Hematopoietic multipotent progenitor cell treated with erythropoietin and hydrocortisone succinate and interleukin-3 and kit ligand, for 4 days (in vitro differentiated cells): Measurements from ENCODE around the gene MFN2.
"Not testable (repeated sequence)": the region's sequence is repeated elsewhere in the genome, so short reads cannot be mapped to it uniquely, and the experiment has no call there.

ENCODE experiments used
- DNase-seq: peaks from one replicate; pipeline ENCODE4 v3.0.0-alpha.2; 2015

The MFN2 gene

GRCh38 chr1:12001249-12001917 lies 21.1 kb downstream of the MFN2 start:
- DNase-seq, result peak; percentile 77

DNA sequence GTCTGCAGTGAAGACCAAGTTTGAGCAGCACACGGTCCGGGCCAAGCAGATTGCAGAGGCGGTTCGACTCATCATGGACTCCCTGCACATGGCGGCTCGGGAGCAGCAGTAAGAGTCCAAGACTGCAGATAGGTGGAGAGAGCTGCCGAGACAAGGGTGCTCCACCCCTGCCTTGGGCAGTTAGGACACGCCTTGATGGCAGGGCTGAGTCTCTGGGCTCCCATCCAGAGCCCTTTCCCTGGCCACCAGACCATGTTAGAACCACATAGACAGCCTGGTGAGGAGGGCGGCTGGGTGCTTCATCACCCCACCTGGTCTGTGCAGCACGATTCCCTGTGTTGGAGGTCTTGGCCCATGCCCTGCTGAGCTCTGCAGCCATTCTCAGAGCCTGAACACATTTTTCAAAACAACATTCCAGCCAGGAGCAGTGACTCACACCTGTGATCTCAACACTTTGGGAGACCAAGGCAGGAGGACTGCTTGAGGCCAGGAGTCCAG lies 21.8 kb downstream of the MFN2 start:
- DNase-seq, result peak; percentile 45

DNA sequence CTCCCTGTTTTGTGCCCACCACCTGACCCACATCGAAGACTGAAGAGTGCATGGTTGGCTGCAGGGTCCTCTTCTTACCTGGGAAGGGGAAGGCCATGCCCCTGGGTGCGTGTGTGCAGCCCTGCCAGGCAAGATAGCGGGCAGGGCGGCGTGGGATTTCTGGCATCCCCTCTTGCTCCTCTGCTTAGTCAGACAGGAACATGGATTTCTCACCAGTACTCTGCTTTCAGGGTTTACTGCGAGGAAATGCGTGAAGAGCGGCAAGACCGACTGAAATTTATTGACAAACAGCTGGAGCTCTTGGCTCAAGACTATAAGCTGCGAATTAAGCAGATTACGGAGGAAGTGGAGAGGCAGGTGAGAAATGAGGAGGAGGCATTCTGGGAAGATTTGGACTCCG lies 23.5 kb downstream of the MFN2 start:
- DNase-seq, result no peak

GRCh38 chr1:12005488-12006166 lies 25.4 kb downstream of the MFN2 start:
- DNase-seq, result peak; percentile 98

GRCh38 chr1:12006167-12006921 lies 26.1 kb downstream of the MFN2 start:
- DNase-seq, result no peak

DNA sequence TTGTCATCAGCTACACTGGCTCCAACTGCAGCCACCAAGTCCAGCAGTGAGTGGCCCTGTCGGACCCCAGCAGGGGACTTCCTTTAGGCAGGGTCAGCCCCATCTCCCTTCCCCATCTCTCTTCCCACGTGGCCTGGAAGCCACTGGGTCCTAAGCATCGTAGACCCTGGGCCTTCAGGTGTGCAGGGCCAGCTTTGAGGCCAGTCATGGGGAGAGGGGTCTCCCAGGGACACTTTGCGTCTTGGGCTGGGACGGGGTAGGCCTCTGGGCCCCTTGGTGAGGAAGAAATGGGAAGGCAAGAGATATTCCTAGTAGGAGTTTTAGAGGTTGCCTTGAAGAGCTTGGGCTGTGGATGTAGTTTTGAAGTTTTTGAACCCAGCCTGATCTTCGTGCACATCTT lies 27.0 kb downstream of the MFN2 start:
- no peak for DNase-seq

- DNase-seq, result not testable (repeated sequence)
Measured at GRCh38 chr1:12008355-12008754, 28.1 kb downstream of the MFN2 start.

DNA sequence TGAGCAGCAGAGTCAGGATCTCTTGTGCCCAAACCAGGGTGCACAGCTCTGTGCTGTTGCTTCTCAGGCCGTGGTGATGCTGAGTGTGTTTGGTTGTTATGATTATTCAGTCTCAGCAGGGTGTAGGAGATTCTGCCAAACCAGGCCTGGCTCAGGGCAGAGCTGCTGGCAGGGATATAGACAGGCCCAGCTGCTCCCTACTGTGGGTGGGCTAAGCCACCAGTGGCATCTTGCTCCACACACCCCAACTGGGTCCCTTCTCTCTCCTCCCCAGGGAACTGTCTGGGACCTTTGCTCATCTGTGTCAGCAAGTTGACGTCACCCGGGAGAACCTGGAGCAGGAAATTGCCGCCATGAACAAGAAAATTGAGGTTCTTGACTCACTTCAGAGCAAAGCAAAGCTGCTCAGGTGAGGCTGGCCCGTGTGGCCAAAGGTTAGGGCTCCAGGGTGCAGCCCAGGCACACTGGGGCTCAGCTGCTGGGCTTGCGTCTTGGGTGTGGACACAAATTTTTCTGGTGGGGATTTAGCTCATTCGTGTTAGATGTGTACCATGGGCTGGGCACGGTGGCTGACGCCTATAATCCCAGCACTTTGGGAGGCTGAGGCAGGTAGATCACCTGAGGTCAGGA lies 29.2 kb downstream of the MFN2 start:
- DNase-seq, result no peak

DNA sequence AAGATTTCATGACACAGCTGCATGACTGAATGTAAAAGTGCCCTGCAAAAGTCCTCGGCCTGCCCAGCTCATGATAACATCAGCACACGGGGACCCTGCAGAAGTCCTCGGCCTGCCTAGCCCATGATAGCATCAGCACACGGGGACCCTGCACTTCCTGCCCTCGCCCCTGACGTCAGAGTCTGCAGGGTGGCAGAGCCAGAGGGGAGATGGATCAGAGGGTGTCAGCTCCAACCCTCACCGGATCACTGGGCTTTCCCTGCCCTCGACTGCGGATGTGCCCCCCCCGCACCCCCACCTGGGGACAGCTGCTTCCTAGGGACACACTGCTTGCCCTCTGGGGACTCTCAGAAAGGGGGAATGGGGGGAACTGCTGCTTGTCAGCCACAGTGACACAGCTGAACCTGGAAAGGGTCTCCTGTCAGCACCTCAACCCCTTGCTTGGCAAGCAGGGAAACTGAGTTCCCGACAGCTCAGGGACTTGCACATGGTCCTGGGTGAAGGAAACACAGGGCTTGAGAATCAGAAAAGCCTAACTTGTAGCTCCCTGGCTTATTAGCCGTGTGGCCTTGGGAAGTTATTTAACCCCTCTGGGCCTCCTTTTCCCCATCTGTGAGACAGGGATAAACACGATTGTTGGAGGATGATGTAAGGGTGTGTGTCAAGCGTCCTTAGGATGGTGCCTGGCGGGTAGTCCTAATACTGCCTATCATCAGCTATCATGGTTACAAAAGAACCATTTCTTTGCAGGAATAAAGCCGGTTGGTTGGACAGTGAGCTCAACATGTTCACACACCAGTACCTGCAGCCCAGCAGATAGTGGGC lies 30.7 kb downstream of the MFN2 start:
- DNase-seq, result peak; percentile 52

DNA sequence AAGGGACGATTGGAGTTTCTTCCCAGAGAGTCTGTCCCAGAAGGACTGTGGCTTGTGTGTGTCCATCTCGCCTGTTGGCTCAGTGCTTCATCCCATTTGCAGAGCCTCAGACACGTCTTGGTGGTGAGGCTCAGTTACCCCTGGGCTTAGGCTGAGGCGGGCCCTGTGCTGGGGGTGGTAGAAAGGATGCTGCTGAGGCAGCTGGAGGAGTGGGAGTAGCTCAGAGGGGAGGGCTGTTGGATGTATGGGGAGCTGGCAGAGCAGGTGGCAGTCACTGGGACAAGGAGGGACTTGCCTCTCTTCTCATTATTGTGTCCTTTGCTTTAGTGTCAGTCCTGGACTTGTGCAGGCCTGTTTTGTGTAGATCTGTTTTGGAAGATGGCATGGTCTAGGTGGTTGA lies 31.8 kb downstream of the MFN2 start:
- DNase-seq, result no peak

- no peak for DNase-seq
Measured at GRCh38 chr1:12012560-12013316, 32.5 kb downstream of the MFN2 start.

- DNase-seq, result peak; percentile 61
Measured at GRCh38 chr1:12014141-12014991, 34.1 kb downstream of the MFN2 start.

DNA sequence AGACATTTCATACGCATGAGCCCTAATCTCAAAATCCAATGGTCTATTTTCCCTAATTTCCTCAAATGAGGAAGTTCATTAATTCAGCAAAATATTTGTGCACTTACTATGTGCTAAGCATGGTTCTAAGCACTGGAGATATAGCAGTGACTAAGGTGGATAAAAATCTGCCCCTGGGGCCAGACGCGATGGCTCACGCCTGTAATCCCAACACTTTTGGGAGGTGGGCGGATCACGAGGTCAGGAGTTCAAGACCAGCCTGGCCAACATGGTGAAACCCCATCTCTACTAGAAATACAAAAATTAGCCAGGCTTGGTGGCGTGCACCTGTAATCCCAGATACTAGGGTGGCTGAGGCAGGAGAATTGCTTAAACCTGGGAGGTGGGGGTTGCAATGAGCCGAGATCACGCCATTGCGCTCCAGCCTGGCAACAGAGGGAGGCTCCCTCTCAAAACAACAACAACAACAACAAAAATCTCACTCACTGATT lies 34.8 kb downstream of the MFN2 start:
- no peak for DNase-seq

- no peak for DNase-seq
Measured at GRCh38 chr1:12015499-12015898, 35.3 kb downstream of the MFN2 start.

- no peak for DNase-seq
Measured at GRCh38 chr1:12016182-12016581, 35.9 kb downstream of the MFN2 start.

DNA sequence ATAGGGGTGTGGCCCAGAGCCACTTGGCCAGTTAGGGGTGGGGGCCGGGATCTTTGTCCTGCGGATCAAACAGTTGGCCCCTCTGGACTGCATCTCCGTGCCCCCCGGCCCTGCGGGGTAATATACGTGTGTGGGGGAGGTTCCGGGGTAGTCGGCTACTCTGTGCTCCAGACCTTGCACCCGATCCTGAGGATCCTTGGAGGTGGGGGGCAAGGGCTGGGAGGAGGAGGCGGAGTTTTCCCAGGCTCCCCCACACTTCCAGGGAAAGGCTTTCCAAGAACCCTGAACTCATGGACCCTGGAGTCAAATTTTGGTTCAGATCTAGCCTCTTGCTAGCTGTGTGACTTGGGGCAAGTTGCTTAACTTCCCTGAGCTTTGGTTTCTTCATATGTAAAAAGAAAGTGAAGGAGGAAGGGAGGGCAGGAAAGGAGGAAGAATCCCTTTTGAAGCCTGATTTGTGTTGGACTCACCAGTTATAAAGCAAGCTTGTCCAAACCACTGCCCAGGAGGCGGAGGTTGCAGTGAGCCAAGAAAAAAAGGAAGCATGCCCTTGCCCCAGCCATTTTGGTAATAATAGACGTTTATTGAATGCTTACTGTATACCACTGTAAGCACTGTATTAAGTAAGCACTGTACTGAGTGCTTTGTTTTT lies 39.7 kb downstream of the MFN2 start:
- peak; percentile 51 for DNase-seq

DNA sequence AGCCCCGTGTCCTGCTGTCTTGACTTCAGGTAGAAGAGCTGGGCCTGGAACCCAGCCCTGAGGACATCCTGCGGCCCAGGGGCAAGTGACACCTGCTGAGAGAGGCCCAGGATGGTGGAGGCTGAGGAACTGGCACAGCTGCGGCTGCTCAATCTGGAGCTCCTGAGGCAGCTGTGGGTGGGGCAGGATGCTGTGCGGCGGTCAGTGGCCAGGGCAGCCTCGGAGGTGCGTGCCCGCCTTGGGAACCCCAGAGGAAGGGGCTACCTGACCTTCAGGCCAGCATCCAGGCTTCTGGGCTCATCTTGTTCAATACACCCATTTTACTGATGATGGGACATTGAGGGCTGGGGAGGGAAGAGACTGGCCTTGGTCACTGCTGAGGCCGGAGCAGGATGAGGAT lies 41.4 kb downstream of the MFN2 start:
- no peak for DNase-seq

- no peak for DNase-seq
Measured at GRCh38 chr1:12022036-12022435, 41.8 kb downstream of the MFN2 start.

DNA sequence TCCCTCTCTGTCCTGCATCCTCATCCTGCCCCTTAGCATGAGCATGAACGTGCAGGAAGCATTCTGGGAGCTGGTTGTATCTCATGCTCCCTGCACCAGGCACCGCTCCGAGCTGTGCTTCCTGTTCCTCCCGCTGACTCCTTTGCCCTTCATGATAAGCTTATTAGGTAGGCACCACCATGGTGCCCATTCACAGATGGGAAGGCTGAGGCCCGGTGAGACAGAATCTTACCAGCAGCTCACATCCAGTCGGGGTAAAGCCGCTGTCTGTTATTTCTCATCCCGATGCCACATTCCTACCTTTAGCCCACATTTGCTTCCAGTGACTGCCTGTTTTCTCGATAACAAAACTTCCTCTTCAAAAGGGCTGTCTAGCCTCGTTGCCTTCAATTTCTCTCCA lies 46.3 kb downstream of the MFN2 start:
- no peak for DNase-seq

DNA sequence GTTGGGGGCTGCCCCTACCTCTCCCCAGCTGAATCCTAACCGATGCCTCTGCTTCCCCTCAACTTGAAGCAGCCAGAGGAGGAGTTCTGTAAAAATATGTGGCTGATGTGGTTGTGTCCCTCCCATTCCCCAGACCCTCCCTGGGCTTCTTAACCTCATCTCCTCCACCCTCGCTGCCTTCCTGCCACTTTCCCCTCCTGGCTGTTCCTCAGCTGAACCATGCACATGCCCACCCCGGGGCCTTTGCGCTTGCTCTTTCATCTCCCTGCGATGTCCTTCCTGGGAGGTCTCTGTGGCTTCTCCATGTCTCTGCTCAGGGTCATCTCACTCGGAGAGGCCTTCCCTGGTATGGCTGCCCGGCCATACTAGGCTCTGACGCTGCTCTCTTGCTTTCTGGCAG lies 48.0 kb downstream of the MFN2 start:
- no peak for DNase-seq
